ENCODE measurements around the gene SERTM1.

- TF ChIP-seq, protein P1, sequence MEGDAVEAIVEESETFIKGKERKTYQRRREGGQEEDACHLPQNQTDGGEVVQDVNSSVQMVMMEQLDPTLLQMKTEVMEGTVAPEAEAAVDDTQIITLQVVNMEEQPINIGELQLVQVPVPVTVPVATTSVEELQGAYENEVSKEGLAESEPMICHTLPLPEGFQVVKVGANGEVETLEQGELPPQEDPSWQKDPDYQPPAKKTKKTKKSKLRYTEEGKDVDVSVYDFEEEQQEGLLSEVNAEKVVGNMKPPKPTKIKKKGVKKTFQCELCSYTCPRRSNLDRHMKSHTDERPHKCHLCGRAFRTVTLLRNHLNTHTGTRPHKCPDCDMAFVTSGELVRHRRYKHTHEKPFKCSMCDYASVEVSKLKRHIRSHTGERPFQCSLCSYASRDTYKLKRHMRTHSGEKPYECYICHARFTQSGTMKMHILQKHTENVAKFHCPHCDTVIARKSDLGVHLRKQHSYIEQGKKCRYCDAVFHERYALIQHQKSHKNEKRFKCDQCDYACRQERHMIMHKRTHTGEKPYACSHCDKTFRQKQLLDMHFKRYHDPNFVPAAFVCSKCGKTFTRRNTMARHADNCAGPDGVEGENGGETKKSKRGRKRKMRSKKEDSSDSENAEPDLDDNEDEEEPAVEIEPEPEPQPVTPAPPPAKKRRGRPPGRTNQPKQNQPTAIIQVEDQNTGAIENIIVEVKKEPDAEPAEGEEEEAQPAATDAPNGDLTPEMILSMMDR (conservative IDR thresholded peaks at IDR 0.05), result no peak
- no peak for TF ChIP-seq ZFX (IDR thresholded peaks at IDR 0.05)
Observed at GRCh38 chr13:36715841-36716240, 42.0 kb downstream of the SERTM1 start.
